ENCODE measurements around the gene MSANTD7.

Gene MSANTD7

GRCh38 chr10:14884082-14884481 lies 46.0 kb downstream of the MSANTD7 start:
- DNase-seq: no peak
